Progenitor cell of endocrine pancreas (in vitro differentiated cells): Measurements from ENCODE around the gene DEFB118. TPM values are rescaled to one million over a fixed set of nuclear protein-coding genes. Genes with fewer than 3 reads are reported as not detected.

Experiments used
- DNase-seq: peaks from one replicate; pipeline ENCODE4 v3.0.0; 2021; ENCODE audit warnings: low spot score; ENCODE audit not compliant: unreplicated experiment
- H3K27ac Mint-ChIP-seq: 2 replicates; pipeline ENCODE4 v1.8.0; 2021; ENCODE audit warnings: mild to moderate bottlenecking, moderate library complexity, mixed read lengths
- H3K27me3 Mint-ChIP-seq: 2 replicates; pipeline ENCODE4 v1.8.0; 2021; ENCODE audit warnings: mixed read lengths
- H3K36me3 Mint-ChIP-seq: 2 replicates; pipeline ENCODE4 v1.8.0; 2022; ENCODE audit warnings: mixed read lengths; ENCODE audit not compliant: insufficient read depth
- H3K4me1 Mint-ChIP-seq: 2 replicates; pipeline ENCODE4 v1.8.0; 2021; ENCODE audit warnings: low read depth, mixed read lengths
- H3K4me3 Mint-ChIP-seq: 2 replicates; pipeline ENCODE4 v1.8.0; 2021; ENCODE audit warnings: low read depth, mild to moderate bottlenecking, moderate library complexity, mixed read lengths
- H3K9me3 Mint-ChIP-seq: 2 replicates; pipeline ENCODE4 v1.8.0; 2021; ENCODE audit warnings: low read depth, mixed read lengths
- CTCF ChIP-seq: fragments of 200-600 bp; sonication (generic); IDR thresholded peaks from one replicate; pipeline ENCODE4 v1.5.0; 2021; ENCODE audit warnings: antibody characterized with exemption, mild to moderate bottlenecking; ENCODE audit not compliant: unreplicated experiment
- total RNA-seq: library from RNA; stranded (reverse); gene quantifications from 2 replicates; pipeline ENCODE4 v1.2.1, GENCODE V29; 2021

Gene DEFB118
- total RNA-seq, 1 donor from 2014 or later: not detected

GRCh38 chr20:31403886-31404285 lies 35.5 kb downstream of the DEFB118 start:
- Mint-ChIP-seq H3K9me3 (peaks cover 42% of the 10 kb centered on the region), H3K27me3 (no peaks in the 10 kb centered on the region), H3K4me3 (no peak overlapping the region), H3K4me1 (no peaks in the 10 kb centered on the region), H3K27ac (no peak overlapping the region), H3K36me3 (peaks cover 7% of the 10 kb centered on the region)
- no peak for TF ChIP-seq CTCF
- no peak for DNase-seq

DNA sequence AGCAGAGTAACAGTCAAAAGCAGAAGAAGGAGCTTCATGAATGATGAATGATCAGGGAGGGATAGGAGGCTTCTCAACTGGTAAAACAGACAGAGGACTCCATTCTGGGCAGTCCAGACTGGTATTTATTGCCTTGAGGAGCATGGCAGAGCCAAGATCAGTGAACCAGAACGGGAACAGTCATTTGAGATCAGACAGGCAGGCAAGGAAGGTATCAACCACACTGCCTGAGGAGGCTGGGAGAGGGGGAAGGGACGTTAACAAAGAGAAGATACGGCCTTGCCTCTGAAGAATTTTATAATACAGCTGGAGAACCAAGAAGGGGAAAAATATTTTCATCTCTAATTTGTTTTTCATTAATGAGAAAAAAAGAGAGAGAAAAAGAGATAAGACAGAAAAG lies 37.7 kb downstream of the DEFB118 start, which contains the start of gene DEFB121:
DEFB121 (minus strand) TSS at position 101 of the 400 bp plus-strand sequence; CDS start at position 38, 63 bp downstream.
- Mint-ChIP-seq H3K27ac (no peak within 1 kb of the TSS), H3K27me3 (no peaks in the 10 kb centered on the region), H3K4me1 (no peaks in the 10 kb centered on the region), H3K36me3 (peaks cover 5% of the 10 kb centered on the region), H3K4me3 (no peak within 1 kb of the TSS), H3K9me3 (peaks cover 49% of the 10 kb centered on the region)
- DNase-seq: no peak
- TF ChIP-seq CTCF: no peak

DNA sequence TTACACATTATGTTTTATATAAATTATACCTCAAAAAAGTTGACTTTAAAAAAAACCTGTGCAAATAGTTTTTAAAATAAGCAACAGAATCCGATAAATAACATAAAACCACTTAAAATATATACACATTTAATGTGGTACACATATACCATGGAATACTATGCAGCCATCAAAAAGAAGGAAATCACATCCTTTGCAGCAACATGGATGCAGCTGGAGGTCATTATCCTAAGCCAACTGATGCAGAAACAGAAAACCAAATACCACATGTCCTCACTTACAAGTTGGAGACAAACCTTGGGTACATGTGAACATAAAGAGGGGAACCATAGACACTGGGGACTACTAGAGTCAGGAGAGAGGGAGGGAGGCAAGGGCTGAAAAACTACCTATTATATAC lies 41.6 kb downstream of the DEFB118 start:
- no peak overlapping the region for H3K27ac Mint-ChIP-seq
- TF ChIP-seq CTCF: no peak
- peaks cover 8% of the 10 kb centered on the region for H3K36me3 Mint-ChIP-seq
- DNase-seq: no peak
- no peaks in the 10 kb centered on the region for H3K27me3 Mint-ChIP-seq
- no peak overlapping the region for H3K4me3 Mint-ChIP-seq
- H3K4me1 Mint-ChIP-seq: no peaks in the 10 kb centered on the region
- peaks cover 78% of the 10 kb centered on the region for H3K9me3 Mint-ChIP-seq

- H3K27ac Mint-ChIP-seq: no peak overlapping the region
- no peak overlapping the region for H3K4me3 Mint-ChIP-seq
- no peak for DNase-seq
- H3K9me3 Mint-ChIP-seq: peaks cover 77% of the 10 kb centered on the region
- no peaks in the 10 kb centered on the region for H3K27me3 Mint-ChIP-seq
- H3K36me3 Mint-ChIP-seq: peaks cover 8% of the 10 kb centered on the region
- no peak for TF ChIP-seq CTCF
- no peaks in the 10 kb centered on the region for H3K4me1 Mint-ChIP-seq
These were observed 46.0 kb downstream of the DEFB118 start for GRCh38 chr20:31414381-31414780.

- TF ChIP-seq CTCF: no peak
- no peak overlapping the region for H3K27ac Mint-ChIP-seq
- no peaks in the 10 kb centered on the region for H3K4me1 Mint-ChIP-seq
- peaks cover 76% of the 10 kb centered on the region for H3K9me3 Mint-ChIP-seq
- no peaks in the 10 kb centered on the region for H3K27me3 Mint-ChIP-seq
- H3K4me3 Mint-ChIP-seq: no peak overlapping the region
- H3K36me3 Mint-ChIP-seq: peaks cover 8% of the 10 kb centered on the region
- DNase-seq: no peak
These were observed 47.3 kb downstream of the DEFB118 start for GRCh38 chr20:31415653-31416052.
